ENCODE results near the gene ABLIM3. TPM values are rescaled to one million over a fixed set of nuclear protein-coding genes. Genes with fewer than 3 reads are reported as not detected.

Gene ABLIM3
- total RNA-seq, 1 donor from 2014 or later = not detected

DNA sequence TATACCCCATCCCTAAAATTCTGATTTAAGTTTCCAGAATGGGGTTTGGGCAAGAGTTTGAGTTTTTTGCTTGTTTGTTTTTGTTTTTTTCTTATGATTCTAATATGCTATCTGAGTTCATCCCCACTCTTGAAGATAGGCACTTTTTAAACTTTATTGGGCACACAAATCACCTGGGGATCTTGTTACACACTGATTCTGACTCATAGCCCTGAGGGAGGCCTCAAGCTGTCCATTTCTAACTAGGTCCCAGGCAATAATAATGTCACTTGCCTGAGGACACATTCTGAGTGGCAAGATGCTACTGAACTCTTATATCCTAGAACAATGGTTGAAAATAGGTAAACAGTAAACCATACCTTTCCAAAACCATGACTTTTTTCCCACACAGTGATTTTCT lies 22.8 kb upstream of the ABLIM3 start:
- no peak for ATAC-seq (ENCODE audit: low read depth)
- no peak overlapping the region for H3K4me3 Mint-ChIP-seq
- no peaks in the 10 kb centered on the region for H3K9me3 Mint-ChIP-seq
- POLR2A ChIA-PET = no interaction called here
- intact Hi-C loops (cut with micrococcal nuclease) = loop anchor here (10.0 kb wide), 1 partner anchor 1264 kb away; no protein-coding TSS in a partner anchor
- H3K4me1 Mint-ChIP-seq = no peaks in the 10 kb centered on the region
- no peak for DNase-seq
- H3K27me3 Mint-ChIP-seq = peaks cover 21% of the 10 kb centered on the region
- CTCF ChIA-PET = no interaction called here
- no peaks in the 10 kb centered on the region for H3K36me3 Mint-ChIP-seq (ENCODE audit: low read depth)
- H3K27ac Mint-ChIP-seq = no peak overlapping the region
- TF ChIP-seq, protein P1, sequence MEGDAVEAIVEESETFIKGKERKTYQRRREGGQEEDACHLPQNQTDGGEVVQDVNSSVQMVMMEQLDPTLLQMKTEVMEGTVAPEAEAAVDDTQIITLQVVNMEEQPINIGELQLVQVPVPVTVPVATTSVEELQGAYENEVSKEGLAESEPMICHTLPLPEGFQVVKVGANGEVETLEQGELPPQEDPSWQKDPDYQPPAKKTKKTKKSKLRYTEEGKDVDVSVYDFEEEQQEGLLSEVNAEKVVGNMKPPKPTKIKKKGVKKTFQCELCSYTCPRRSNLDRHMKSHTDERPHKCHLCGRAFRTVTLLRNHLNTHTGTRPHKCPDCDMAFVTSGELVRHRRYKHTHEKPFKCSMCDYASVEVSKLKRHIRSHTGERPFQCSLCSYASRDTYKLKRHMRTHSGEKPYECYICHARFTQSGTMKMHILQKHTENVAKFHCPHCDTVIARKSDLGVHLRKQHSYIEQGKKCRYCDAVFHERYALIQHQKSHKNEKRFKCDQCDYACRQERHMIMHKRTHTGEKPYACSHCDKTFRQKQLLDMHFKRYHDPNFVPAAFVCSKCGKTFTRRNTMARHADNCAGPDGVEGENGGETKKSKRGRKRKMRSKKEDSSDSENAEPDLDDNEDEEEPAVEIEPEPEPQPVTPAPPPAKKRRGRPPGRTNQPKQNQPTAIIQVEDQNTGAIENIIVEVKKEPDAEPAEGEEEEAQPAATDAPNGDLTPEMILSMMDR (IDR thresholded peaks at IDR 0.05) = no peak

DNA sequence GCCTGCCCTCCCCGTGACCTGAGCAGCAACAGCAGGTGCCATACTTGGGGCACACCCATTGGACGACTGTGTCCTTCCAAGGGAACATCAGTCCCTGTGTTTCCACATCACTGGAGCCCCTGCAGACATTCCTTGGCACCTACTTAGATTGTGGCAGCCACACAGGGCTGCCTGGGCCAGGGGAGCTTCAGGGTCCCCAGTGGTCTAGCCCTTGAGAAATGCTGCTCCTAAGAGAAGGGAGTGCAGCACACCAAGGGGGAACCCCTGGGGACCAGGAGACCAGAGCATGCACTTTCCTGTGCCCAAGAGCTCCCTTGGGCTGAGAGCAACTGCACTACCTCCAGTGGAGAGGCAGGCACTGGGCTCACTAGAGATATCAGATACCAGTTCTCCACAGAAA lies 20.1 kb upstream of the ABLIM3 start:
- Mint-ChIP-seq H3K9me3 (no peaks in the 10 kb centered on the region), H3K36me3 (ENCODE audit: low read depth) (no peaks in the 10 kb centered on the region), H3K27ac (no peak overlapping the region), H3K27me3 (peaks cover 12% of the 10 kb centered on the region), H3K4me1 (no peaks in the 10 kb centered on the region), H3K4me3 (no peak overlapping the region)
- intact Hi-C loops (cut with micrococcal nuclease) = no loop called here
- no peak for ATAC-seq (ENCODE audit: low read depth)
- CTCF ChIA-PET = no interaction called here
- DNase-seq = no peak
- TF ChIP-seq, protein P1 (IDR thresholded peaks at IDR 0.05) = no peak
- POLR2A ChIA-PET = no interaction called here

DNA sequence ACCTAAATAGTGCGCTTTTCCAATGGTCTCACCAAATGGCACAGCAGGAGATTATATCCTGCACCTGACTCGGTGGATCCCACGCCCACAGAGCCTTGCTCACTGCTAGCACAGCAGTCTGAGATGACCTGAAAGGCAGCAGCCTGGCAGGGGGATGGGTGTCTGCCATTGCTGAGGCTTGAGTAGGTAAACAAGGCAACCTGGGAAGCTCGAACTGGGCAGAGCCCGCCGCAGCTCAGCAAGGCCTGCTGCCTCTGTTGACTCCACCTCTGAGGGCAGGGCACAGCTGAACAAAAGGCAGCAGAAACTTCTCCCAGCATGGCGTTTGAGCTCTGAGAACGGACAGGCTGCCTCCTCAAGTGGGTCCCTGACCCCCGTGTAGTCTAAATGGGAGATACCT lies 18.1 kb upstream of the ABLIM3 start:
- CTCF ChIA-PET = interaction anchor here (0.9 kb wide), 1 partner anchor 121 kb away, joined by 3 read pairs; no protein-coding TSS in a partner anchor
- no peak for ATAC-seq (ENCODE audit: low read depth)
- H3K27me3 Mint-ChIP-seq = peaks cover 8% of the 10 kb centered on the region
- POLR2A ChIA-PET = no interaction called here
- no peak overlapping the region for H3K27ac Mint-ChIP-seq
- H3K36me3 Mint-ChIP-seq (ENCODE audit: low read depth) = no peaks in the 10 kb centered on the region
- DNase-seq = no peak
- TF ChIP-seq, protein P1 (IDR thresholded peaks at IDR 0.05) = no peak
- H3K4me3 Mint-ChIP-seq = no peak overlapping the region
- no peaks in the 10 kb centered on the region for H3K9me3 Mint-ChIP-seq
- intact Hi-C loops (cut with micrococcal nuclease) = no loop called here
- no peaks in the 10 kb centered on the region for H3K4me1 Mint-ChIP-seq

DNA sequence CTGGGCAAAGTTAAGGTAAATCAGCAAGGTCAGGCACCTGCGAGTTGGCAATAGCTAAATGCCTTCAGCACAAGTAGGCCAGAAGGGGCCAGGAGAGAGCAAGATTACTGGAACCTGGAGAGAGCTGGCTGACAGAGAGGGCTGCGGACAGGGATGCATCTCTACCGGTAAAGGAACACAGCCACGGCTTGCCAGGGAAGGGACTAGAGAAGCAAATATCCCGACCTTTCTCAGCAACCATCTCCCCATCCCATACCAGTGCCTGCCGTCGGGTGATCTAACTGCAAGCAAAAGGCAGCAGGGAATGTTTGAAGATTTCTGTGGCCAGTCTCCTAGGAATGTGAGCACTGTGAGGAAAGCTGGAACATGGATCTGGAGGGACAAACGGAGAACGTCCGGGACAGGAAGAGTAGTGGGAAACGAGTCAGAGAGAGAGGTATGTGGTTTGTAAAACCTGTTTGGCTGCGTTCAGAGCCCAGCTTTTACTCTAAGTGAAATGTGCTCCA lies 15.9 kb upstream of the ABLIM3 start:
- TF ChIP-seq, protein P1 (IDR thresholded peaks at IDR 0.05) = no peak
- POLR2A ChIA-PET = no interaction called here
- ATAC-seq (ENCODE audit: low read depth) (no peak), DNase-seq (no peak)
- intact Hi-C loops (cut with micrococcal nuclease) = no loop called here
- H3K27ac Mint-ChIP-seq = no peak overlapping the region
- no peaks in the 10 kb centered on the region for H3K9me3 Mint-ChIP-seq
- CTCF ChIA-PET = no interaction called here
- no peaks in the 10 kb centered on the region for H3K36me3 Mint-ChIP-seq (ENCODE audit: low read depth)
- H3K4me1 Mint-ChIP-seq = no peaks in the 10 kb centered on the region
- no peak overlapping the region for H3K4me3 Mint-ChIP-seq
- H3K27me3 Mint-ChIP-seq = peaks cover 3% of the 10 kb centered on the region

DNA sequence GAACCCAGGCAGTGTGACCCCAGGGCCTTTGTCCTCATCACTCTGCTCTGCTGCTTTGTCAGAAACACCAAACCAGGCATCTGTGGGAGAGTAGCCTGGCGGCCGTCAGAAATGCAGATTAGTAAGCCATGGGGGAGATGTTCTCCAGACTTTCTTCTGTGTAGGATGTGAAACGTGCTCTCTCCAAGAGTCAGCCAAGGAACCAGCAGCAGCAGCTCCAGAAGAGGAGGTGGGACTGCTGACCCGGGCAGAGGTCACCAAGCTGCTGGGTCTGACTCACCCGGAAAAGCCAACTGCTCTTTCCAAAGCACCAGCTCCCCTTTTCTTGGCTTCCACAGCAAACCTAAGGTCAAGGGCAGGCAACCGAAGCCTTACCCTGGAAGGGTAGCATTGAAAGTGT lies 14.4 kb upstream of the ABLIM3 start:
- Mint-ChIP-seq H3K4me3 (no peak overlapping the region), H3K9me3 (no peaks in the 10 kb centered on the region), H3K4me1 (no peaks in the 10 kb centered on the region), H3K27me3 (peaks cover 4% of the 10 kb centered on the region), H3K27ac (no peak overlapping the region), H3K36me3 (ENCODE audit: low read depth) (no peaks in the 10 kb centered on the region)
- CTCF ChIA-PET = interaction anchor here (1.8 kb wide), 1 partner anchor 12 kb away, joined by 5 read pairs; no protein-coding TSS in a partner anchor
- TF ChIP-seq, protein P1 (IDR thresholded peaks at IDR 0.05) = no peak
- ATAC-seq (ENCODE audit: low read depth) = no peak
- intact Hi-C loops (cut with micrococcal nuclease) = no loop called here
- DNase-seq = no peak
- POLR2A ChIA-PET = no interaction called here

Data from activated B cell treated with CpG ODN at 0.5 μM for 24 hours (primary cell).